OCI-LY1 (cell line): ENCODE data around the gene TRIM9.

Source experiments
- H2AFZ ChIP-seq: fragments of 200-600 bp; sonication (generic), shearing (Covaris generic); 2 replicates; pipeline ENCODE4 v1.6.0; 2014; ENCODE audit warnings: antibody characterized with exemption, mild to moderate bottlenecking, low read length
- H3F3A ChIP-seq: fragments of 200-600 bp; sonication (generic), shearing (Covaris generic); 2 replicates; pipeline ENCODE4 v1.6.0; 2014; ENCODE audit warnings: mild to moderate bottlenecking, antibody characterized with exemption, low read length, moderate library complexity; ENCODE audit not compliant: insufficient read depth
- H3K27ac ChIP-seq: fragments of 200-600 bp; sonication (generic); 2 replicates; pipeline ENCODE4 v1.5.1; 2014; ENCODE audit warnings: low read length, mixed run types, mild to moderate bottlenecking, low read depth; ENCODE audit not compliant: poor library complexity, severe bottlenecking
- H3K27me3 ChIP-seq: fragments of 200-600 bp; sonication (generic); 2 replicates; pipeline ENCODE4 v1.6.0; 2014; ENCODE audit warnings: antibody characterized with exemption, mild to moderate bottlenecking, low read length, moderate library complexity; ENCODE audit not compliant: insufficient read depth
- H3K36me3 ChIP-seq: fragments of 200-600 bp; sonication (generic); 2 replicates; pipeline ENCODE4 v1.6.1; 2014; ENCODE audit warnings: mild to moderate bottlenecking, antibody characterized with exemption, low read length, moderate library complexity, mixed read lengths; ENCODE audit not compliant: insufficient read depth
- H3K4me1 ChIP-seq: fragments of 200-600 bp; sonication (generic); 2 replicates; pipeline ENCODE4 v1.5.1; 2014; ENCODE audit warnings: mild to moderate bottlenecking, low read length, moderate library complexity; ENCODE audit not compliant: insufficient read depth, severe bottlenecking
- H3K4me2 ChIP-seq: fragments of 200-600 bp; sonication (generic), shearing (Covaris generic); 2 replicates; pipeline ENCODE4 v1.6.1; 2014; ENCODE audit warnings: low read length
- H3K4me3 ChIP-seq: fragments of 200-600 bp; sonication (generic); 2 replicates; pipeline ENCODE4 v1.5.1; 2014; ENCODE audit warnings: low read length, low read depth, mild to moderate bottlenecking, mixed read lengths; ENCODE audit not compliant: poor library complexity, severe bottlenecking
- H3K79me2 ChIP-seq: fragments of 200-600 bp; shearing (Covaris generic); 2 replicates; pipeline ENCODE4 v1.6.1; 2016; ENCODE audit warnings: mixed run types, low read length, mixed read lengths; ENCODE audit not compliant: insufficient read depth
- H3K9ac ChIP-seq: fragments of 200-600 bp; sonication (generic), shearing (Covaris generic); 2 replicates; pipeline ENCODE4 v1.6.1; 2014; ENCODE audit warnings: mild to moderate bottlenecking, low read length, mixed read lengths
- H3K9me2 ChIP-seq: fragments of 200-600 bp; sonication (generic), shearing (Covaris generic); 2 replicates; pipeline ENCODE4 v1.6.1; 2014; ENCODE audit warnings: low read depth, mild to moderate bottlenecking, low read length, mixed read lengths
- H3K9me3 ChIP-seq: fragments of 200-600 bp; shearing (Covaris generic); 2 replicates; pipeline ENCODE4 v1.6.1; 2014; ENCODE audit warnings: low read length, mixed read lengths
- H4K20me1 ChIP-seq: fragments of 200-600 bp; sonication (generic), shearing (Covaris generic); 2 replicates; pipeline ENCODE4 v1.6.0; 2016; ENCODE audit warnings: mild to moderate bottlenecking, low read length; ENCODE audit not compliant: insufficient read depth
- EZH2 ChIP-seq: fragments of 200-600 bp; sonication (generic), shearing (Covaris generic); IDR thresholded peaks from 2 replicates; pipeline ENCODE4 v1.8.0; 2017; ENCODE audit warnings: borderline replicate concordance, mixed run types, mild to moderate bottlenecking, antibody characterized with exemption, low read length, moderate library complexity, mixed read lengths
- TF ChIP-seq, protein P1 (sequence below): fragments of 200-600 bp; sonication (generic), shearing (Covaris generic); IDR thresholded peaks from 2 replicates; pipeline ENCODE4 v1.5.1; 2017; ENCODE audit warnings: mild to moderate bottlenecking, antibody characterized with exemption, low read length, moderate library complexity, mixed read lengths

The TRIM9 gene

DNA sequence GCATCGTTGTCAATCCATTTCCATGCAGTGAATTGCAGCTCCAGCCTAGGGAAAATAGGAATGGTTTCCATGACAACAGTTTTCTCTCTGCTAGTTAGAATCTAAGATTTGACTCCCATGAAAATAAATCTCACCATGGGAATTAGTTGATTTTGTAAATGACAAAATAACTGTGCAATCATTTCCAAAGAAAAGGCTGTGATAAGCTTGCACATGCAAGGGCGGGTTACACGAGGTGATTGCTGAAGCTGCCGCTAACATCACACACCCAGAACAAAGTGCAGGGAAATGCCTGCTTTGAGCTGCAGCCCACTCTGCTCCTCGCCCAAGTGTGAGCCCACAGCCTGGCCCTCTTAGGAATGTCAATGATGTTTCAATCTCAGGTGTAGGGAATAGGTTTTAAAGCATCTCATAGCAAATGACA, 53.8 kb downstream of the TRIM9 start:
- H3K4me2 ChIP-seq, result no peak overlapping the region
- H3K9me3 ChIP-seq, result no peaks in the 10 kb centered on the region
- no peaks in the 10 kb centered on the region for H3K36me3 ChIP-seq
- H2AFZ ChIP-seq, result no peak overlapping the region
- H3K9me2 ChIP-seq, result no peaks in the 10 kb centered on the region
- H3K4me1 ChIP-seq, result peaks cover 6% of the 10 kb centered on the region
- H3K9ac ChIP-seq, result no peak overlapping the region
- TF ChIP-seq, protein P1, sequence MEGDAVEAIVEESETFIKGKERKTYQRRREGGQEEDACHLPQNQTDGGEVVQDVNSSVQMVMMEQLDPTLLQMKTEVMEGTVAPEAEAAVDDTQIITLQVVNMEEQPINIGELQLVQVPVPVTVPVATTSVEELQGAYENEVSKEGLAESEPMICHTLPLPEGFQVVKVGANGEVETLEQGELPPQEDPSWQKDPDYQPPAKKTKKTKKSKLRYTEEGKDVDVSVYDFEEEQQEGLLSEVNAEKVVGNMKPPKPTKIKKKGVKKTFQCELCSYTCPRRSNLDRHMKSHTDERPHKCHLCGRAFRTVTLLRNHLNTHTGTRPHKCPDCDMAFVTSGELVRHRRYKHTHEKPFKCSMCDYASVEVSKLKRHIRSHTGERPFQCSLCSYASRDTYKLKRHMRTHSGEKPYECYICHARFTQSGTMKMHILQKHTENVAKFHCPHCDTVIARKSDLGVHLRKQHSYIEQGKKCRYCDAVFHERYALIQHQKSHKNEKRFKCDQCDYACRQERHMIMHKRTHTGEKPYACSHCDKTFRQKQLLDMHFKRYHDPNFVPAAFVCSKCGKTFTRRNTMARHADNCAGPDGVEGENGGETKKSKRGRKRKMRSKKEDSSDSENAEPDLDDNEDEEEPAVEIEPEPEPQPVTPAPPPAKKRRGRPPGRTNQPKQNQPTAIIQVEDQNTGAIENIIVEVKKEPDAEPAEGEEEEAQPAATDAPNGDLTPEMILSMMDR, result no peak
- no peak for TF ChIP-seq EZH2
- H3F3A ChIP-seq, result no peaks in the 10 kb centered on the region
- no peaks in the 10 kb centered on the region for H4K20me1 ChIP-seq
- no peaks in the 10 kb centered on the region for H3K79me2 ChIP-seq
- H3K27ac ChIP-seq, result no peak overlapping the region
- no peaks in the 10 kb centered on the region for H3K27me3 ChIP-seq
- H3K4me3 ChIP-seq, result no peak overlapping the region

DNA sequence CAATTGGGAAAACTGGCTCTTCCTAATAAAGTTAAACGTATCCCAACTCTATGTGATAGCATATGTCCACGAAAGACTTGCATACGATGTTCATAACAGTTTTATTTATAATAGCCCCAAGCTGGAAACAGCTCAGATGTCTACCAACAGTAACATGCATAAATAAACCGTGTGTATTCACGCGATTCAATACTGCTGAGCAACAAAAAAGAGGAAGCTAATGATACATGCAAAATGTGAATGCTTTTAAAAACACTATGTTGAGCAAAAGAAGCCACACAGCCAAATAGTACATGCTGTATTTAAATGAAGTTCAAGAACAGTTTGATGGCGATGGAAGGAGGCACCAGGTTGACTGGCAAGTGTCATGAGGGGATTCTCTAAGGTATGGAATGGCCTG, 55.7 kb downstream of the TRIM9 start:
- no peak overlapping the region for H3K9ac ChIP-seq
- H3K9me3 ChIP-seq, result no peaks in the 10 kb centered on the region
- TF ChIP-seq, protein P1, result no peak
- no peak for TF ChIP-seq EZH2
- no peak overlapping the region for H3K4me3 ChIP-seq
- H3K27me3 ChIP-seq, result no peaks in the 10 kb centered on the region
- peak overlapping the region; percentile 27 for H3K27ac ChIP-seq
- no peaks in the 10 kb centered on the region for H3K9me2 ChIP-seq
- H3K36me3 ChIP-seq, result no peaks in the 10 kb centered on the region
- H3K4me2 ChIP-seq, result no peak overlapping the region
- H3F3A ChIP-seq, result no peaks in the 10 kb centered on the region
- H2AFZ ChIP-seq, result no peak overlapping the region
- no peaks in the 10 kb centered on the region for H3K79me2 ChIP-seq
- H4K20me1 ChIP-seq, result no peaks in the 10 kb centered on the region
- H3K4me1 ChIP-seq, result peaks cover 6% of the 10 kb centered on the region

DNA sequence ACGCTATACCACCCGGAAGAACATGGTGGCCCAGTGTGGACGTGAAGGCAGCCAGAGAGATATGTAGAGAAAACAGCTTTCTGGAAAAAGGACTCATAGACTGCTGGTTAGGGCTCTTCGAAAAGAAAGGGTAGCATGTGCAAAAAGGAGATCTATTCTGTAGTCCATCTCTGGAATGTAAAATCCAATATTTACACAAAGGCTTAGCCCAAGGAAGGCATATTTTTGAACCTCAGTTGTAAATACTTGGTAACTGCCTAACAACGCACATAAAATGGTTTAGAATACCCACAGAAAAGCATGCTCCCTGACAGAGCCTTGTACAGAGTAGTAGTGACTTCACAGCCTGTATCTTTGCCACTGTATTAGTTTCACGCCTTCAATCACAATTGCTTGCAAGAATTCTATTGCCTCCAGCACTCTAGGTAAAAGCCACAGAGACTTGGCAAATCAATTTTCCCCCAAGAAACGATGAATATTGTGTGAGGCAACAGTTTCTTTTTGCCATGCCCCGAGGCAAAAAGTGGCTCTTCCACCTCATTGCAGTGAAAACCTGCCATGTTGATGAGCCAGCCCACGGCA, 59.2 kb downstream of the TRIM9 start:
- no peaks in the 10 kb centered on the region for H3K36me3 ChIP-seq
- no peaks in the 10 kb centered on the region for H3K79me2 ChIP-seq
- H3K27ac ChIP-seq, result no peak overlapping the region
- no peak overlapping the region for H3K4me3 ChIP-seq
- H2AFZ ChIP-seq, result no peak overlapping the region
- peaks cover 6% of the 10 kb centered on the region for H3K4me1 ChIP-seq
- no peaks in the 10 kb centered on the region for H3K27me3 ChIP-seq
- H4K20me1 ChIP-seq, result no peaks in the 10 kb centered on the region
- H3K4me2 ChIP-seq, result no peak overlapping the region
- no peaks in the 10 kb centered on the region for H3K9me3 ChIP-seq
- H3K9ac ChIP-seq, result no peak overlapping the region
- H3K9me2 ChIP-seq, result no peaks in the 10 kb centered on the region
- H3F3A ChIP-seq, result no peaks in the 10 kb centered on the region
- TF ChIP-seq, protein P1, result no peak
- no peak for TF ChIP-seq EZH2
